ENCODE measurements around the gene TEKT3.

The TEKT3 gene

DNA sequence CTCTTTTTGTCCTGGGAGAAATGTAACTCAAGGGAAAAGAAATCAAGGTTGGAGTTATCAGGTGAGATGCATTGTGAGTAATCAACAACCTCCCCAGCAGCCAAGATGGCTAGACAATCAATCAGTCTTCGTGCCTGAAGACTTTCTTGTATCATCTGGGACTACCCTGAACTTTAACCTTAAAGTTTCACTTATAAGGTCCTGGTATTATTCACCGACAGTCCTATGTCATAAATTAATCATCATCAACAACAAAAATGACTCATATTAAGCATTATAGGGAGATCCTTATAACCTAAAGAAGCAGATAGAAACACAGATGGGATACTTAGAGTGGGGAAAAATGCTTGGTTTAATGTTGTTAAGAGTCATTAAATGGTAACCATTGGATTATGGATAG lies 7.7 kb upstream of the TEKT3 start:
- DNase-seq (ENCODE audit: low spot score) = no peak

DNA sequence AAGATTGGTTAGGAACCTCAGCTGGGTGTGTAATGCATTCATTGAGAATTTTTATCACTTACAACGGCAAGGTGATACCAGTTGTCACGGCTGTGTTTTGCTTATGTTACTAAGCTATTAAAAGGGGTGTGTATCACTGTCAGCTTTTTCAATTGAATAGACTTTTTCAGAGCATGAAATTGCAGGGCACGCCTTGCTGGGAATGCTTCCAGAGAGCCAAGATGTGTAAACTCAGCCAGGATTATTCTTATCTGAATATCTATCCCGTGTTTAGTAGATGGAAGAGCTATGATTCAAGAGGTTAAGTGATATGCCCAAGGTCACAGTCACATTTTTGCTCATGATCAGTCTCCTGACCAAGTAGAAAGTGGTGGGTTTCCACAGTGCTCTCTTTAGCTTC lies 6.6 kb upstream of the TEKT3 start:
- no peak for DNase-seq (ENCODE audit: low spot score)

DNA sequence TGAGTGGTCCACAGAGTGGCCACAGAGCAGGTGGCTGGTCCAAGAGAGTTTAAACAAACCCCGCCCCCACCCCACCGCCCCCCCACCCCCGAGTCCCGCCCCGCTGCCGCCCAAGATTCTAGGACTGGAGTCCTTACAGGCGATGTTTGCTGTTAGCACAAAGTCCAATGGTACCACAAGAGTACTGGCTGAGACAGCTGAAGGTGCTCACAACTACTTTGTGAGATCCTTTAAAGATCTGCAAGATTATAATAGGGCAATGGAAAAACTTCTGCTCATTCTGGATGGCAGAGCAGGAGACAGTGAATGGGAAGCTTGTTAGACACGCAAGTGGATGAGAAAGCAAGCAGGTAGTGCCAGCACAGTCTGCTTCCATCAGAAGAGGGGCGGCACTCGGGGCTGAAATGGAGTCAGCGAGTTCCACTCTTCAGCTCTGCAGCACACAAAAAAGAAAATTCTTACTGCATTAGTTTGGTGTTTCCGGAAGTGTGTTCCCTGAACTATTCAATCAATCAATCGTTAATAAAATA lies 4.7 kb upstream of the TEKT3 start:
- no peak for DNase-seq (ENCODE audit: low spot score)

DNA sequence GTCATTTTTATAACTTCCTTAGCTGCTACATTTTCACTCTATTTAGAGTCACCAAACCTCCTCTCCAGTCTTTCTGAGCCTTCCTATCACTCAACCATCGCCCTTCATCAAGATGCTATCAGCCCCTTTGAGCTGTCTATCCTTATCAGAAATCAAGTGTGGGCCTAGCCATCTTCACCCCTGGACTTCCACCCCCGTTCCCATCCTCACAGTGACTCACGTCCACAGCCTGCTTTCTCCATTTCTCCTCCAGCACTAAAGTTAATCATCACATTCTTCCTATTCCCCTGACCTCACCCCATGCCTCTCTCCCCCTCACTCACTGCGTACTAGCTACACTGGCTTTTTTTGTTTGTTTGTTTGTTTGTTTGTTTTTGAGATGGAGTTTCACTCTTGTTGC lies 2.4 kb upstream of the TEKT3 start:
- DNase-seq (ENCODE audit: low spot score) = no peak

DNA sequence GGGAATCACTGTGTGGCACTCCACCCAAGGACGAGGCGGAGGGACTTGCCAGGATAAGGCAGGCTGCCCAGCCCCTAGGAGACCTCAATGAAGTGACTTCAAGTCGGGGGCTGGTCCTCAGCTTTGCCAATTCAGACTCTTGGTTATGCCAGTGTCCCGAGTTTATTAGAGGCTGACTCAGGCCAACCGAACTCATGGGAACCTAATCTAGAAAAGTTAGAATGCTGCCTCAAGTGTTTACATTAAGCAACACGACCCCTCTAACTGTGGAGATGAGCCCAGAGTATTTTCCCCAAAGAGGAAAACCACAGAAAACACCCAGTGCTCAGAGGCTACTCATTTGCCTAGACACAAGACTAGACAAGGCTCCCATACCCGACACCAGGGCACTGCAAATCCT lies 1.1 kb upstream of the TEKT3 start:
- no peak for DNase-seq (ENCODE audit: low spot score)

DNA sequence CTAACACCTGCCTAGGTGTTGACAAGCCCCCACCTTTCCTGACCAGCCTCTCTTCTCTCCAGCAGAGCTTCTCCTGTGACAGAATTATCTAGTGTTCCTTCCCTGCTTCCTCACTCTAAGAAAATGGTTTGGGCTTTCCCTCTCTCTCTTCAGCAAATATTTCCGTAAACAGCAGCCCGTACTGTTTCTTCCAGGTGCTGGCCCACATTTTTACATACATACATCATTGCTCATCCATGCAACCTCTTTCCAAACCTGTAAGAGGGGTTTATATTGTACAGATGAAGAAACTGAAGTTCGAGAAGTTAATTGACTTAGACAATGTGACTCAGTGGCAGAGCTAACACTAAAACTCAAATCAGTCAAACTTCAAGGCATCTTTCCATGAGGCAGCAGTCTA lies 569 bp upstream of the TEKT3 start:
- DNase-seq (ENCODE audit: low spot score) = no peak

DNA sequence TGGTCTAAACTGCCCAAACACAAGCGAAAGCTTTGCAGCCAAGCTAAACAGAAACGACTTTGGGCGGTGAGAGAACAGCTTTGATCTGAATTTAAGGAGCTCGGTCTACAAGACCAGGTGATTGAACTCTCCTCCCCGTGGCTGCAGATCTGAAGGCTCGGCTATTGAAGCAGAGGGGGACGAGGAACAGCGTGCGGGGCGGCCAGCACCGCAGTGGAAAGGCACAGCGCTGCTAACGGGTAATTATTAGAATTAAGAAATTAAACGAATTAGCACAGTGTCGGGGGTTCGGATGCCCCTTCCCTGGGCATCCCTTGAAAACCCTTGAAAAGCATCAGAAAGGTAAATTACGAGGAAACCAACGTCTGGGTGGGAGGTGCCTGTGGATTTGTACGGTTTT lies 431 bp downstream of the TEKT3 start:
- DNase-seq (ENCODE audit: low spot score) = no peak

DNA sequence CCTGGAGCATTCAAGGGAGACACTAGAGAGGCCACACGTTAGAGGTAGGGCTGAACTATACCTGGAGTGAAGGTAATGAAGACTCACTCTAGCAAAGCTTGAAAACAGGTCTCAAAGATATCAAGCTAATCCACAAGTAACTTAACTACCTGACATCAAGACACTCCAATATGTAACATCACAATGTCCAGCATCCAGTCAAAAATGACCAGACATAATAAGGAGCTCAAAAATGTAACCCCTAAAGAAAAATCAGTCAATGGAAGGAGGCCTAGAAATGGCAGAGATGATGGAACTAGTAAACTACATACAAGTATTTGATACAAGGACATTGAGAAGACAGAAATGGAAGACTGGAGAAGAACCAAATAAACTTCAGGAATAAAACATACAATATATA lies 6.0 kb downstream of the TEKT3 start:
- DNase-seq (ENCODE audit: low spot score) = no peak

DNA sequence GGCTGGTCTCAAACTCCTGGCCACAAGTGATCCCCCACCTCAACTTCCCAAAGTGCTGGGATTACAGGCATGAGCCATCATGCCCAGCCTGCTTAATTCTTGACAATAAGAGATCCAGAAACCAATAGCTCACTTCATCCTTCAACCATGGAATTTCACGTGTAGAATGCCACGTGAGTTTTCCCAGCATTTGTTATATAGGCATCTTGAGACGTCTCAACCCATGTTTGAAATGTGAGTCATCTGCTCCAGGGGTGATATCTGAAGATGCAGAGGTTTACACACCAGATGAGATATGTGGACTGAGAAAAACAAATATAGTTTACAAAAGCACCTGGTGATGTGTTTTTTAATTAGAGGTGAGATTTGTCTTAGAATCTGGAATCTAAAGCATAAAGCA lies 7.1 kb downstream of the TEKT3 start:
- no peak for DNase-seq (ENCODE audit: low spot score)

DNA sequence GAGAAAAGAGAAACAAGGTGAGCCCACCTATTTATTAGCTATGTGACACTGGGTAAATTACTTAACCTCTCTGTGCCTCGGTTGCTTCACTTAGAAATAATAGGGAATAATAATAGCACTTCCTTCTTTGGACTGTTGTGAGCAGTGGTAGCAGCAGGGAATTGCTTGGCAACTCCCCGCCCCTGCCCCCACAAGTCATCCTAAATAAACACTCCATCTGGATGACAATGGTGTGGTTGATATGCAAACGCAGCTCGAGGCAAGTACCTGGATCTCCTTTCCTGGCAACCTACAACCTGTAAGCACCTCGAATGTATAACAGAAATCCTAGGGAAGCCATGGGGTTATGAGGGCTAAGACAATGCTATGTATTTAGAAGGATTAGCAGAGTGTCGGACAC lies 9.1 kb downstream of the TEKT3 start:
- no peak for DNase-seq (ENCODE audit: low spot score)

DNA sequence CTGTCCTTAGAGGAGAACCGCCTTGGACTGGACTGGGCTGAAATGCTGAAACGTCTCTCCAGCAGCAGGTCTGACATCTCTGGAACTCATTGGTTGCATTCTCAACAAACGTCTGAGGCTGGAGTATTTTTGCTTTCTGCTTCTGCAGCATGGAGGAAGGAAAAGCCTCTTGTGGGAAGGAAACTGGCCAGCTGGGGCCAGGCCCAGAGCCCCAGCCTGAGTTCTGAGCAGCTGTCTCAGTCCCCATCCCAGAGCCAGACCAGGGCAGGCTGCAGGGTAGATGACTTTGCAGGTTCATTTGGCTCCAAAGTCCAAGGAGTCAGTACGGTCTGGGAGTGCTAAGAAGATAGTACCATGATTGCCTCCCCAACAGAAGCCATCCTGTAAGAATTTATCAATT lies 18.3 kb downstream of the TEKT3 start:
- no peak for DNase-seq (ENCODE audit: low spot score)

DNA sequence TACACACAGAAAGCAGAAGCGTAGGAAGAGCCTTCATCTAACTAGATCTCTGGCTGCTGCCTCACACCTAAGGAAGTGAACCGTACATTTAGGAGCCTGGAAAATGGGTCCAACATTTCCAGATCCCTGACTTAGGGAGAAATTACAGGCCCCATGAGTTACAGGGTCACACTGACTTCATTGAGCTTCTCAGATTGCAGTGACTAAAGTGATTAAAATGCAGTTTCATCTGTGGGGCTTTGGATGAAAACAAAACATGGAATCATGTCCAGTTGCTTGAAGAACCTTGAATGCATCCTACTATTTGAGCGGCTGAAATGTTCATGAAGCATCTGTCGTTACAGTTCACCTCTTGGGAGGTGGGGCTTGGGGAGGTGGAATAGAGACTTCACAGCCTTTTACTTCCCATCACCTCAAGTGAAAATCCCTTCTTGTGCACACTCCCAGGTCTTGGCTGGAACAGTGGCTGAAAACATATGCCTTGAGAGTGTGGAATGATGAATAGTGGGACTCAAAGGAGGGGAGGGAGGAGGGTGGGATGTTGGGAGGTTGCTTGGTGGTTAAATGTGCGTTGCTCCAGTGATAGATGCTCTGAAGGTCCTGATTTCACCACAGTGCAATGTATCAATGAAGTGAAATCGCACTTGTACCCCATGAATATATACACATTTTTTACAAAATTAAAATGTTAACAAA lies 19.7 kb downstream of the TEKT3 start:
- no peak for DNase-seq (ENCODE audit: low spot score)

DNA sequence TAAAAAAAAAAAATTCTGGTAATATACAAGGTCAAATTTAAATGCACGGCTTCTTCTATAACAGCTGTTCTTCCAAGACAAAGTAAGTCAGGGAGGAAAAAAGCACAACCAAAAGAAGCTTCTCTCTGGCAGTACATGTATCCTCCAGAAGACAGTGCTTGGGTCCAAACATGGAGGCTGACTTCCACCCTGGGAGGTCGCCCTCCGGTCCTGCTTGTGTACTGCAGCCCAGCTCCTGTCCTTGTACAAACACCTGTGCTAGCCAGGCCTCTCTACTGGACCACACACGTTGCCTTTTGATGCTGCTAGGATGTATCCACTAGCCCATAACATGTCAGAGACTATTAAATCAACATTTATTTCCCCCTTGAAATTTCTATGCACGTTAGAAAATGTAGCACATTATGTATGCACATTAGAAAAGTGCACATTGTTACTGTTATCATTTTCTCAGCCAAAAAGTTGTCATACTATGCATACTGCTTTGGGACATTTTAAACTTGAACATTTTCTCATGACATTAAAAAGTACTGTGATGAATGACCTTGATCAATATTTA lies 21.9 kb downstream of the TEKT3 start:
- no peak for DNase-seq (ENCODE audit: low spot score)

DNA sequence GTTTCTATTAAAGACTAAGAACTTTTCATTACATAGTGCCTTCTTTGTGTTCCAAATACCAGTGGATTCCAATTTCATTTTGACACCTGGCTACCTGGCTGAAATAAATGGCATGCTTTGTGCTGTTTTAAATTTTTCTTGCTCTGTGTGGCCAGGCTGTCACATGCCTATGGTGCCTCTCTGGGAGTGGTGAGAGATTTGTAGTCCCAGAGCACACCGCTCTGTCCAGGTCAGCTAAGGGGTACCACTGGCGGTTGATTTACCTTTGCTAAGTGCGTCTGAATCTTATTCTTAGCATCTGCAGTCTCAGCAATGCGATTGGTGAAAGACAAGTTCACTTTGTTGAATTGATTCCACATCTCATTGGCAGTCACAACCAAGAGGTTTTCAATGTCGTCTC lies 29.4 kb downstream of the TEKT3 start:
- no peak for DNase-seq (ENCODE audit: low spot score)

DNA sequence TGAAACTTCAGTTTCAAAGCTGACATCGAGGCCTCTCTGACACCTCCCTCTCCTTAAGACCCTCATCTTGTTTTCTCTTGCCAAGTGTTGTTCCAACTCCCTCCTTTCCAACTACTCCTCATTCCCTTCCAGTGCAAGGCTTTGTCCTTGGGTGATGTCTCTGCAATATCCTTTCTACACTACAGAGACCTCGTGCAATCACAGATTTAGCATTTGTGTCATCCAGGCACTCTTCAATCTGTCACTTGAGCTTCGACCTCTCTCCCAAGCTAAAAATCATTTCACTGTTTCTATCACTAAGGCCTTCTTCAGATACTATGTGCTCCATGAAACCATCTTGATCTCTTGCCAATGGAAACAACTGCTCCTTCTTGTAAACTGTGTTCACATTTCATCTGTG lies 31.6 kb downstream of the TEKT3 start:
- no peak for DNase-seq (ENCODE audit: low spot score)

DNA sequence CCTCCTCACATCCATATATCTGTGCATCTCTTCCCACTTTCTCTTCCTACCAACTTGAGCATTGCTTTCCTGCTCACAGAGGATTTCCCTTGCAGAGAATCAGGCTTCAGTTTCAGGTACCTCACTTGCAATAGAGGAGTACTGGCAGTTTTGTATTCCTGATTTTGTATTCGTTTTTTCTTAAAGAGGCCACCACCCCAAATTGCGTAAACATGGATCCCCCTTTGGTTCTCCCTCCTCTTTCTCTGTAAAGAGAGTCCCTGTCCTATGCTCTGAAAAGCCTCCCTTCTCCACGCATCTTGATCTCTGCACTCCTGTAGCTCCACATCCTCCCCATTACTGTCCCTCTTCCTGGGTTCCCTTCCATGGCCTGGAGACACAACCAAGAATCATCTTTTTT lies 32.2 kb downstream of the TEKT3 start:
- DNase-seq (ENCODE audit: low spot score) = no peak

DNA sequence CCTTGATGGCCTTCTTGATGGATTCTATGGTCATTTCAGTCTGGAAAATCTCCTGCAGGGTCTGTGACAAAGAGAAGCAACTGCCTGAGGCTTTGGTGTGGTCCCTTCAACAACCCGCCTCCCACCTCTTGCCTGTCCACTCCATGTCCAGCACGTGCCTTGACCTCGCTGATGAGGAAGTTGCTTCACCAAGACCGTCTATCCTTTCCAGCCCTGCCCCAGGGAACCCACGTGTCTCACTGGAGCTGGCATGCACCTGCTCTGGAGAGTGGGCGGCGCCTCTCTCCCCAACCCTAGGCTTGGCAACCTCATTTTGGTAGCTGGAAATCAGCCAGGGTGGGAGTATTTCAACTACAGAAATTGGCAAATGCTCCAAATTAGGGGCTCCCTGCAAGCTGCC lies 32.6 kb downstream of the TEKT3 start:
- no peak for DNase-seq (ENCODE audit: low spot score)

DNA sequence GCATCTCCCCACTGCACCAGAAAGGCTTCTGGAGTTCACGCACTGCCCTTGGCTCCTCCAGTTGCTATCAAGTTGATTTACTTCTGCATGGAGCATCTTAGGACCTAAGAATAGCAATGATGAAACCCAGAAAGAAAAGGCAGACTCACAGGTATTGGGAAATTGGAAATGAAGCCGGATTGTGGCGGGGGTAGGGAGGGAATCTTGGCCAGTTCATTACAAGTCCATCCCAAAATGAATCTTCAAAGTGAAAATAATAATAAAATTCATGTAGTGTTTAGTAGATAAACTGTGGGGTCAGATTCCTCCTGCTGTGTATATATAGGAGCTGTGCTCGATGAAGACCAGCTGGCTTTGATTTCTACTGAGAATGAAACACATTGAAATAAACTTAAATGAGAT lies 33.7 kb downstream of the TEKT3 start:
- DNase-seq (ENCODE audit: low spot score) = no peak

DNA sequence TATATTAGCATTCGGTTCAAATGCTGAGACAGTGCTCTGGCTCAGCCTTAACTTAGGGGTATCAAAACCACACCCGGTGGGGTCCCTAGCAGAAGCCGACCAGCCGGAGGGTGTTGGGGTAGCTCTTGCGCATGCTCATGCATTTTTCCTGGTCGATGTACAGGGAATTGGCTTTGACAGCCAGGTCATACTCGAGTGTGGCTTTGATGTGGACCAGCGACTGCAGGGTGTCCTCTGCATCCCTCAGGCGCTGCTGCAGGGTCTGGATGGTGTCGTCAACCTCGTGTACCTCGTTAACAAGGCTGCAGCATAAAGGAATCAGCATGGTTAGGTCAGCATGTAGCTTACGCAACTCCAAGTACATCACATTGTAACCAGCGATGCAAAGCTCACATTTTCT lies 37.5 kb downstream of the TEKT3 start:
- DNase-seq (ENCODE audit: low spot score) = no peak

DNA sequence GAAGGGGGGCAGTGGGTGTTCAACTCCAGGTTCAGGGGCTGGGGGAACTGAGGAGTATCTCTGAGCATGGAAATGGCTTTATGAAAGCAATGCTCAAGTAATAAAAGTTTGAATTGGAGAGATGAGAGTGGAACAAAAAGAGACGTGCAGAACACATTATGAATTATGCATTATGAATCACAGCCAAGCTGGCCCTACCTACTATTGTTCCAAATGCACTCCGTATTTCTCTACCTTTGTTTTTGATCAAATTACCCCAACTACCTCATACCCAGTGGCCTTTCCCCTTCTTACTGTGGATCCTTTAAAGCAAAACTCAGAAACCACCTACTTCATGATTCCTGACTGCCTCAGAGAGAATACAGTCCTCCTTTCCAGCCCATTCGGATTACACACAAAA lies 38.1 kb downstream of the TEKT3 start:
- DNase-seq (ENCODE audit: low spot score) = no peak

DNA sequence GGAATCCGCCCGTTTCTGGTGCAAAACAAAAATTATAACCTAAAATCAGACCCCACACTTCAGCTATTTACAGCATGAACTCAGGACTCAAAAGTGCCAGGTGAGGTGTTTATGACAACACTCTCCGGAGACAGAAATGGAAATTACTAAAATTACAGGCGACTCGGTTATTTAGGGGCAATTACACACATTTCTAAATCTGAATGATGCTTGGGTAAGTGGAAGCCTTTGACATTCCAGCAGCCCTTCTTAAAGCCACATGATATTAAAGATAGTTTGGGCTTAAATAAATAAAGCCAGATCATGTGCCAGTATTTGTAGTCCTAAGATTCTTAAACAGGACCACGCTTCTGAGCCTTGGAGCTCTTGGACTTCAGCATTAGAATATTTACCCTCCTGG lies 39.6 kb downstream of the TEKT3 start:
- no peak for DNase-seq (ENCODE audit: low spot score)

DNA sequence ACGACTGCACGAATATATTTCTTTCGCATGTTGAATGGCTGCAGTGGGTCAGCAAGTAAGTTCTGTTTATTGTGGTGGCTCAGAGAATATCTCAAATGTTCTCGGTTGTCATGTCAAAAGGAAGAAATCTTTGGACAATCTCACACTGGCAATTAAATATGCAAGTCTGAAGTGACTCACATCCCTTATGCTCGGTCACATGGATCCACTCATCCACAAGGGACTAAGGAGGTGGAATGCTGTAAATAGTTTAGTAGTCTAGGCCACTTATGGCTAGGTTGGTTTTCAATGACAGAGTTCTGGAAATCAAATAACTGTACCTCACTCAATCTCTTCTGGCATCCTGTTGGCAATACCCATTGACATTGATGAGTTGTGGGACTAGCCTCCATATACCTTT lies 43.2 kb downstream of the TEKT3 start:
- DNase-seq (ENCODE audit: low spot score) = no peak

DNA sequence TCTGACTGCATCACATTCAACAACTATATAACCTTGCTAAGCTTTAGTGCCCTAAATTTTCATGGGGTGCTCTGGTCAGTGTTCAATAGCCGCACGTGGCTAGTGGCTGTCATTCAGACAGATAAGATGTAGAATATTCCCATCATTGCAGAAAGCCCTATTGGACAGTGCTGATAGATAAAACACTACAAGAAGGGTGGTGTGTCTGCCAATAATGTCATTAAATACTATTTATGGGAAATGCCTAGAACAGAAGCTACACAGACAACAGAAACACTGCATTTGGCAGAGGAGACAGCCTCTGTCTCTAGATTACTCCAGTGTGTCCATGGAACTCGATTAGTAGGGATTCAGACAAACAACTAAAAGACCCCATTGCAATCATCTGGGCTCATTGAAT lies 47.8 kb downstream of the TEKT3 start:
- DNase-seq (ENCODE audit: low spot score) = no peak

DNA sequence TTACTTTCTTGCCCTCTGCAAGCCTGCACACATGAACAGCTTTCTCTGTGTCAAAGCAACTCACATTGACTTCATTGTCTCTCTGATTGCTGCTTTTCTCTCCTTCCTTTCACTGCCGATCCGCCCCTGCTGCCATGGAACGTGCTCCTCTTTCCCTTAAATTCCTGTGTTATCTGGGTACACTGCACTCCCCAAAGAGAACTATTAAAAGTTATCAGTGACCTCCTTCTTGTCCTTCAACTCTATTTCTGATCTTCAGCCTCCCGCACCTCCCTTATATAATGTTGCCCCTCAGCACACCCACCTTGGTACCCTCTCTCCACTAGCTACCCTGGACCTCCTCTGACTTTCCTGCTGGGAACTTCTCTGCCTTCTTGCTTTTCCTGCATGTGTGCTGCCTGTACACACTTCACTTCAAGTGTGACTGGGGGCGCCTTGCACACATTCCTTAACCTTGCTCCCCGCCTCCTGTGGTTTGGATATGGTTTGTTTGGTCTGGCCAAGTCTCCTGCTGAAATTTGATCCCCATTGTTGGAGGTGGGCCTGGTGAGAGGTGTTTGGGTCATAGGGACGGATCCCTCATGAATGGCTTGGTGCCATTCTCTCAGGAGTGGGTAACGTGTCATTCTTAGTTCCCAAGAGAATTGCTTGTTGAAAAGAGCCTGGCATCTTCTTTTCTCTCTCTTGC lies 49.6 kb downstream of the TEKT3 start:
- DNase-seq (ENCODE audit: low spot score) = no peak
